ENCODE measurements around the gene C19orf44.

DNA sequence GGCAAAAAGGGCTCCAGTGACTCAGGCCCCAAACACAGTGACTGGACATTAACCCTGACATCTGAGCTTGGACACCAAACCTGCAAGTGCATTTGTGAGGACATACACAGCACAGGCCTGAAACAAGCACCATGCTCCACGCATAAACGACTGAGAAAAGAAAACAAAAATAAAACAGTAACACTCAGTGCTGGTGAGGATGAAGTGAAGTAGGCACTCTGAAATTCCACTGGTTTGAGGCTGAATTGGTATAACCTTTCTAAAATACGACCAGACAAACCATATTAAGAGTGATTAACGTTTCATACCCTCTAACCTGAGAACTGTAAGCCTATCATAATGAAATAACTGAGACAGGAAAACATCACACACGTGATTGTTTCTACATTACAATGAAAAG lies 70.5 kb downstream of the C19orf44 start:
- TF ChIP-seq, protein P1, sequence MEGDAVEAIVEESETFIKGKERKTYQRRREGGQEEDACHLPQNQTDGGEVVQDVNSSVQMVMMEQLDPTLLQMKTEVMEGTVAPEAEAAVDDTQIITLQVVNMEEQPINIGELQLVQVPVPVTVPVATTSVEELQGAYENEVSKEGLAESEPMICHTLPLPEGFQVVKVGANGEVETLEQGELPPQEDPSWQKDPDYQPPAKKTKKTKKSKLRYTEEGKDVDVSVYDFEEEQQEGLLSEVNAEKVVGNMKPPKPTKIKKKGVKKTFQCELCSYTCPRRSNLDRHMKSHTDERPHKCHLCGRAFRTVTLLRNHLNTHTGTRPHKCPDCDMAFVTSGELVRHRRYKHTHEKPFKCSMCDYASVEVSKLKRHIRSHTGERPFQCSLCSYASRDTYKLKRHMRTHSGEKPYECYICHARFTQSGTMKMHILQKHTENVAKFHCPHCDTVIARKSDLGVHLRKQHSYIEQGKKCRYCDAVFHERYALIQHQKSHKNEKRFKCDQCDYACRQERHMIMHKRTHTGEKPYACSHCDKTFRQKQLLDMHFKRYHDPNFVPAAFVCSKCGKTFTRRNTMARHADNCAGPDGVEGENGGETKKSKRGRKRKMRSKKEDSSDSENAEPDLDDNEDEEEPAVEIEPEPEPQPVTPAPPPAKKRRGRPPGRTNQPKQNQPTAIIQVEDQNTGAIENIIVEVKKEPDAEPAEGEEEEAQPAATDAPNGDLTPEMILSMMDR (conservative IDR thresholded peaks at IDR 0.05): no peak
- TF ChIP-seq ZFX (IDR thresholded peaks at IDR 0.05): no peak

Data from C4-2B (cell line).